HPDE6-E6E7 (cell line): Measurements from ENCODE around the gene C20orf144.

Experiments used
- DNase-seq: peaks from one replicate; pipeline ENCODE4 v3.0.0; 2011; ENCODE audit warnings: missing footprints; ENCODE audit errors: extremely low spot score

Gene C20orf144

GRCh38 chr20:33676652-33677645 is 14.8 kb downstream of the C20orf144 start:
- DNase-seq, result no peak

GRCh38 chr20:33677991-33678702 is 16.0 kb downstream of the C20orf144 start:
- DNase-seq, result no peak

GRCh38 chr20:33679758-33680485 is 17.8 kb downstream of the C20orf144 start:
- DNase-seq, result no peak

- DNase-seq, result no peak
Measured at GRCh38 chr20:33680686-33681085, 18.6 kb downstream of the C20orf144 start.

- DNase-seq, result no peak
Measured at GRCh38 chr20:33681288-33681687, 19.2 kb downstream of the C20orf144 start.

- no peak for DNase-seq
Measured at GRCh38 chr20:33681728-33682353, 19.7 kb downstream of the C20orf144 start.

- no peak for DNase-seq
Measured at GRCh38 chr20:33684533-33685327, 22.6 kb downstream of the C20orf144 start.

GRCh38 chr20:33685328-33686099 is 23.4 kb downstream of the C20orf144 start:
- no peak for DNase-seq

GRCh38 chr20:33686100-33686983 is 24.2 kb downstream of the C20orf144 start, which contains the start of gene E2F1:
Gene E2F1 (minus strand): TSS chr20:33686385. CDS start chr20:33686264, 121 bp downstream.
- peak; percentile 100 for DNase-seq

- no peak for DNase-seq
Measured at GRCh38 chr20:33686984-33687366, 24.8 kb downstream of the C20orf144 start.

- DNase-seq, result no peak
Measured at GRCh38 chr20:33687370-33687915, 25.3 kb downstream of the C20orf144 start.

GRCh38 chr20:33687993-33688937 is 26.1 kb downstream of the C20orf144 start:
- DNase-seq, result no peak

- no peak for DNase-seq
Measured at GRCh38 chr20:33688938-33689424, 26.9 kb downstream of the C20orf144 start.

- DNase-seq, result no peak
Measured at GRCh38 chr20:33689493-33689892, 27.4 kb downstream of the C20orf144 start.

- no peak for DNase-seq
Measured at GRCh38 chr20:33689973-33690372, 27.8 kb downstream of the C20orf144 start.

- DNase-seq, result no peak
Measured at GRCh38 chr20:33693289-33693688, 31.2 kb downstream of the C20orf144 start.
